HepG2 (cell line): ENCODE results near the gene MRPL38. TPM values are rescaled to one million over a fixed set of nuclear protein-coding genes. Genes with fewer than 3 reads are reported as not detected.

Experiments
- DNMT1 ChIP-seq: sonication (generic); formaldehyde crosslinking; IDR thresholded peaks from 2 replicates; pipeline ENCODE4 v1.5.1; 2020; ENCODE audit warnings: mild to moderate bottlenecking, missing genetic modification reagents
- FOXJ3 ChIP-seq: sonication (generic); formaldehyde crosslinking; IDR thresholded peaks from 2 replicates; pipeline ENCODE4 v1.4.0; 2020; ENCODE audit warnings: missing genetic modification reagents, mild to moderate bottlenecking, borderline replicate concordance
- HMG20A ChIP-seq: IDR thresholded peaks from 2 replicates; pipeline ENCODE4 v1.6.1; 2016; ENCODE audit warnings: borderline replicate concordance
- MTA3 ChIP-seq: sonication (generic); formaldehyde crosslinking; IDR thresholded peaks from 2 replicates; pipeline ENCODE4 v1.4.0; 2020; ENCODE audit warnings: missing genetic modification reagents
- NR2F2 ChIP-seq: IDR thresholded peaks from 2 replicates; pipeline ENCODE4 v1.6.1; 2012; ENCODE audit warnings: low read depth, inconsistent platforms, borderline replicate concordance
- PAX8 ChIP-seq: sonication (generic); formaldehyde crosslinking; IDR thresholded peaks from 2 replicates; pipeline ENCODE4 v1.8.0; 2022; ENCODE audit warnings: mild to moderate bottlenecking, missing genetic modification reagents, borderline replicate concordance
- RFXANK ChIP-seq: IDR thresholded peaks from 2 replicates; pipeline ENCODE4 v1.6.1; 2016
- SSRP1 ChIP-seq: IDR thresholded peaks from 2 replicates; pipeline ENCODE4 v1.6.1; 2016; ENCODE audit warnings: control low read depth
- U2AF1 ChIP-seq: fragments of 200-400 bp; formaldehyde crosslinking; optimal IDR thresholded peaks from 2 replicates; pipeline ENCODE3; 2017; ENCODE audit warnings: mild to moderate bottlenecking, low read depth, low read length
- ZNF274 ChIP-seq: sonication (generic); formaldehyde crosslinking; IDR thresholded peaks from 2 replicates; pipeline ENCODE4 v1.5.1; 2020; ENCODE audit warnings: mild to moderate bottlenecking, missing genetic modification reagents
- ZNF484 ChIP-seq: sonication (generic); formaldehyde crosslinking; IDR thresholded peaks from 2 replicates; pipeline ENCODE4 v1.5.1; 2020; ENCODE audit warnings: mild to moderate bottlenecking, low read depth, missing genetic modification reagents, borderline replicate concordance
- ZZZ3 ChIP-seq: sonication (generic); formaldehyde crosslinking; IDR thresholded peaks from 2 replicates; pipeline ENCODE4 v1.4.0; 2020; ENCODE audit warnings: missing genetic modification reagents, mild to moderate bottlenecking, borderline replicate concordance
- polyA plus RNA-seq, 8 experiments: library from polyadenylated mRNA; depleted of rRNA in 3 of 8; stranded (reverse) in 7 of 8; unstranded in 1 of 8; fragments of >200 nt; fragmentation: Illumina TruSeq in 4 of 8; extraction: Trizol in 4 of 8; gene quantifications; 2 replicates each; pipeline versions ENCODE4 v1.2.1 to v1.2.3, GENCODE V29; 2011 to 2016; ENCODE audit warnings: low read depth in 4 of 8, missing spikeins in 1 of 8, mixed read lengths in 1 of 8; ENCODE audit not compliant: insufficient read depth in 1 of 8
- total RNA-seq, 5 experiments: library from RNA; depleted of rRNA; stranded (reverse); fragments of >200 nt; fragmentation: Illumina TruSeq; extraction: Trizol; gene quantifications; 2 replicates each; pipeline ENCODE4 v1.2.3, GENCODE V29; 2016; ENCODE audit warnings: low read depth in 1 of 5
- TF ChIP-seq, protein P1 (sequence below): IDR thresholded peaks from 2 replicates; pipeline ENCODE4 v1.6.1; 2016
- TF ChIP-seq, protein P2 (sequence below): sonication (generic); formaldehyde crosslinking; IDR thresholded peaks from 2 replicates; pipeline ENCODE4 v1.8.0; 2022; ENCODE audit warnings: mild to moderate bottlenecking, missing genetic modification reagents, moderate library complexity
- TF ChIP-seq, protein P3 (sequence below): sonication (generic); formaldehyde crosslinking; conservative IDR thresholded peaks from 2 replicates; pipeline ENCODE4 v1.4.0; 2020; ENCODE audit warnings: mild to moderate bottlenecking, missing genetic modification reagents, moderate library complexity
- TF ChIP-seq, protein P4 (sequence below): IDR thresholded peaks from 2 replicates; pipeline ENCODE4 v1.6.1; 2012; ENCODE audit warnings: low read length, improper control_type of control experiment
- TF ChIP-seq, protein P5 (sequence below): IDR thresholded peaks from 2 replicates; pipeline ENCODE4 v1.6.1; 2016; ENCODE audit warnings: low read depth, borderline replicate concordance
- TF ChIP-seq, protein P6 (sequence below): sonication (generic); formaldehyde crosslinking; IDR thresholded peaks from 2 replicates; pipeline ENCODE4 v1.5.1; 2020; ENCODE audit warnings: mild to moderate bottlenecking, missing genetic modification reagents, borderline replicate concordance

Gene MRPL38
- total and polyA plus RNA-seq, 2 of the 13 experiments (the other 11 are each of a cell fraction or from before 2014, with no cell fraction given), result 83.7 to 125 TPM

DNA sequence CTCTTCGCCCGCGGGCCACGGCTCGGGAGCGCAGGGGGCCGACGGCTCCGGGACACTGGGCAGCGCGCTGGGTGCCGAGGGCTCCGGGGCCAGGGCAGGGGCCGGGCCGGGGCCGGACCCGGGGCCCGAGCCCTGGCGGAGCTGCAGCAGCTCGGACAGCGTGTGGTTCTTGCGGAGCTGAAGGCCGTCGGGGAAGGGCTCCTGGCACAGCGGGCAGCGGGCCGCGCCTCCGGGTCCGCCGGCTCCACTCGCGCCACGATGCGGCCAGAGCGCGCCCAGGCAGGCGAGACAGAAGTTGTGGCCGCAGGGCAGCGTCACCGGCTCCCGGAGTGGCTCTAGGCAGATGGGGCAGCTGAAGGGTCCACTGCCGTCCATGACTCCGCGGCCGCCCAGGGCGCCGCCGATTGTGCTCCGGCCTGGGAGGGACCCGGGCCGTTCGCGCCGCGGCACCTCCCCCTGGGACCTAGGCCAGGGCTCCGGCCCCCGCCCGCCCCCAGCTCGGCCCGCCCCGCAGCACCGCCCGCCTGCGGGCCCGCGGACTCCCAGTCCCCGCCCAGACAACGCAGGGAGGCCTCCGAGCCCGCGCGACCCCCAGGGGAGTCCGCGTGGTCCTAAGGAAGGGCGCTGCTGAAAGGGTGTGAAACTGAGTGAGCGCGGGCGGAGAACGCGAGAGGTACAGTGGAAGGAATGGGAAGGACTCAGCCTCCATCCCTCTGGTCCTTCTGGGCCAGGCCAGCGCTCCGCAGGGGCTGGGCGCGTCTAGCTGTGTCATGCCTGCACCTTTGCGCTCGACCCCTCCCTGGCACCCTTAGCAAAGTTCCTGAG lies 26.3 kb downstream of the MRPL38 start, which contains the start of gene TRIM47 (continued):
- TF ChIP-seq HMG20A (CRISPR knock-in tag) (no peak), U2AF1 (no peak), ZNF274 (CRISPR knock-in tag) (peak; percentile 75; the same call in 1 of the 2 replicates), DNMT1 (CRISPR knock-in tag) (no peak), ZZZ3 (CRISPR knock-in tag) (peak; percentile 70; the same call in 1 of the 2 replicates), MTA3 (CRISPR knock-in tag) (no peak), SSRP1 (CRISPR knock-in tag) (no peak; the same call in 1 of the 2 replicates), PAX8 (peak; percentile 29; the same call in 1 of the 2 replicates), ZNF484 (CRISPR knock-in tag) (no peak), RFXANK (CRISPR knock-in tag) (peak; percentile 31; the same call in 1 of the 2 replicates), FOXJ3 (no peak), NR2F2 (no peak)
- TF ChIP-seq, protein P1, sequence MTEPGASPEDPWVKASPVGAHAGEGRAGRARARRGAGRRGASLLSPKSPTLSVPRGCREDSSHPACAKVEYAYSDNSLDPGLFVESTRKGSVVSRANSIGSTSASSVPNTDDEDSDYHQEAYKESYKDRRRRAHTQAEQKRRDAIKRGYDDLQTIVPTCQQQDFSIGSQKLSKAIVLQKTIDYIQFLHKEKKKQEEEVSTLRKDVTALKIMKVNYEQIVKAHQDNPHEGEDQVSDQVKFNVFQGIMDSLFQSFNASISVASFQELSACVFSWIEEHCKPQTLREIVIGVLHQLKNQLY (CRISPR knock-in tag), result 0 out of 2 replicates have a peak, but pooled peaks have one; percentile 28
- TF ChIP-seq, protein P2, sequence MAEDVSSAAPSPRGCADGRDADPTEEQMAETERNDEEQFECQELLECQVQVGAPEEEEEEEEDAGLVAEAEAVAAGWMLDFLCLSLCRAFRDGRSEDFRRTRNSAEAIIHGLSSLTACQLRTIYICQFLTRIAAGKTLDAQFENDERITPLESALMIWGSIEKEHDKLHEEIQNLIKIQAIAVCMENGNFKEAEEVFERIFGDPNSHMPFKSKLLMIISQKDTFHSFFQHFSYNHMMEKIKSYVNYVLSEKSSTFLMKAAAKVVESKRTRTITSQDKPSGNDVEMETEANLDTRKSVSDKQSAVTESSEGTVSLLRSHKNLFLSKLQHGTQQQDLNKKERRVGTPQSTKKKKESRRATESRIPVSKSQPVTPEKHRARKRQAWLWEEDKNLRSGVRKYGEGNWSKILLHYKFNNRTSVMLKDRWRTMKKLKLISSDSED (CRISPR knock-in tag), result no peak; the same call in 1 of the 2 replicates
- TF ChIP-seq, protein P3, sequence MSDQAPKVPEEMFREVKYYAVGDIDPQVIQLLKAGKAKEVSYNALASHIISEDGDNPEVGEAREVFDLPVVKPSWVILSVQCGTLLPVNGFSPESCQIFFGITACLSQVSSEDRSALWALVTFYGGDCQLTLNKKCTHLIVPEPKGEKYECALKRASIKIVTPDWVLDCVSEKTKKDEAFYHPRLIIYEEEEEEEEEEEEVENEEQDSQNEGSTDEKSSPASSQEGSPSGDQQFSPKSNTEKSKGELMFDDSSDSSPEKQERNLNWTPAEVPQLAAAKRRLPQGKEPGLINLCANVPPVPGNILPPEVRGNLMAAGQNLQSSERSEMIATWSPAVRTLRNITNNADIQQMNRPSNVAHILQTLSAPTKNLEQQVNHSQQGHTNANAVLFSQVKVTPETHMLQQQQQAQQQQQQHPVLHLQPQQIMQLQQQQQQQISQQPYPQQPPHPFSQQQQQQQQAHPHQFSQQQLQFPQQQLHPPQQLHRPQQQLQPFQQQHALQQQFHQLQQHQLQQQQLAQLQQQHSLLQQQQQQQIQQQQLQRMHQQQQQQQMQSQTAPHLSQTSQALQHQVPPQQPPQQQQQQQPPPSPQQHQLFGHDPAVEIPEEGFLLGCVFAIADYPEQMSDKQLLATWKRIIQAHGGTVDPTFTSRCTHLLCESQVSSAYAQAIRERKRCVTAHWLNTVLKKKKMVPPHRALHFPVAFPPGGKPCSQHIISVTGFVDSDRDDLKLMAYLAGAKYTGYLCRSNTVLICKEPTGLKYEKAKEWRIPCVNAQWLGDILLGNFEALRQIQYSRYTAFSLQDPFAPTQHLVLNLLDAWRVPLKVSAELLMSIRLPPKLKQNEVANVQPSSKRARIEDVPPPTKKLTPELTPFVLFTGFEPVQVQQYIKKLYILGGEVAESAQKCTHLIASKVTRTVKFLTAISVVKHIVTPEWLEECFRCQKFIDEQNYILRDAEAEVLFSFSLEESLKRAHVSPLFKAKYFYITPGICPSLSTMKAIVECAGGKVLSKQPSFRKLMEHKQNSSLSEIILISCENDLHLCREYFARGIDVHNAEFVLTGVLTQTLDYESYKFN (CRISPR knock-in tag), result peak; percentile 71
- TF ChIP-seq, protein P4, sequence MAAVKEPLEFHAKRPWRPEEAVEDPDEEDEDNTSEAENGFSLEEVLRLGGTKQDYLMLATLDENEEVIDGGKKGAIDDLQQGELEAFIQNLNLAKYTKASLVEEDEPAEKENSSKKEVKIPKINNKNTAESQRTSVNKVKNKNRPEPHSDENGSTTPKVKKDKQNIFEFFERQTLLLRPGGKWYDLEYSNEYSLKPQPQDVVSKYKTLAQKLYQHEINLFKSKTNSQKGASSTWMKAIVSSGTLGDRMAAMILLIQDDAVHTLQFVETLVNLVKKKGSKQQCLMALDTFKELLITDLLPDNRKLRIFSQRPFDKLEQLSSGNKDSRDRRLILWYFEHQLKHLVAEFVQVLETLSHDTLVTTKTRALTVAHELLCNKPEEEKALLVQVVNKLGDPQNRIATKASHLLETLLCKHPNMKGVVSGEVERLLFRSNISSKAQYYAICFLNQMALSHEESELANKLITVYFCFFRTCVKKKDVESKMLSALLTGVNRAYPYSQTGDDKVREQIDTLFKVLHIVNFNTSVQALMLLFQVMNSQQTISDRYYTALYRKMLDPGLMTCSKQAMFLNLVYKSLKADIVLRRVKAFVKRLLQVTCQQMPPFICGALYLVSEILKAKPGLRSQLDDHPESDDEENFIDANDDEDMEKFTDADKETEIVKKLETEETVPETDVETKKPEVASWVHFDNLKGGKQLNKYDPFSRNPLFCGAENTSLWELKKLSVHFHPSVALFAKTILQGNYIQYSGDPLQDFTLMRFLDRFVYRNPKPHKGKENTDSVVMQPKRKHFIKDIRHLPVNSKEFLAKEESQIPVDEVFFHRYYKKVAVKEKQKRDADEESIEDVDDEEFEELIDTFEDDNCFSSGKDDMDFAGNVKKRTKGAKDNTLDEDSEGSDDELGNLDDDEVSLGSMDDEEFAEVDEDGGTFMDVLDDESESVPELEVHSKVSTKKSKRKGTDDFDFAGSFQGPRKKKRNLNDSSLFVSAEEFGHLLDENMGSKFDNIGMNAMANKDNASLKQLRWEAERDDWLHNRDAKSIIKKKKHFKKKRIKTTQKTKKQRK, result no peak
- TF ChIP-seq, protein P5, sequence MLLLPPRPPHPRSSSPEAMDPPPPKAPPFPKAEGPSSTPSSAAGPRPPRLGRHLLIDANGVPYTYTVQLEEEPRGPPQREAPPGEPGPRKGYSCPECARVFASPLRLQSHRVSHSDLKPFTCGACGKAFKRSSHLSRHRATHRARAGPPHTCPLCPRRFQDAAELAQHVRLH (CRISPR knock-in tag), result no peak
- TF ChIP-seq, protein P6, sequence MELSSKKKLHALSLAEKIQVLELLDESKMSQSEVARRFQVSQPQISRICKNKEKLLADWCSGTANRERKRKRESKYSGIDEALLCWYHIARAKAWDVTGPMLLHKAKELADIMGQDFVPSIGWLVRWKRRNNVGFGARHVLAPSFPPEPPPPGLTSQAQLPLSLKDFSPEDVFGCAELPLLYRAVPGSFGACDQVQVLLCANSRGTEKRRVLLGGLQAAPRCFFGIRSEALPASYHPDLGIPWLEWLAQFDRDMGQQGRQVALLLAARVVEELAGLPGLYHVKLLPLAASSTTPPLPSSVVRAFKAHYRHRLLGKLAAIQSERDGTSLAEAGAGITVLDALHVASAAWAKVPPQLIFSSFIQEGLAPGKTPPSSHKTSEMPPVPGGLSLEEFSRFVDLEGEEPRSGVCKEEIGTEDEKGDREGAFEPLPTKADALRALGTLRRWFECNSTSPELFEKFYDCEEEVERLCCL (CRISPR knock-in tag), result peak; percentile 78; the same call in 1 of the 2 replicates
